Fibroblast of lung (primary cell): ENCODE results near the gene CAPZA3. TPM values are rescaled to one million over a fixed set of nuclear protein-coding genes. Genes with fewer than 3 reads are reported as not detected.
"Not testable (repeated sequence)": the region's sequence is repeated elsewhere in the genome, so short reads cannot be mapped to it uniquely, and the experiment has no call there.

Experiments used
- DNase-seq, 2 donors: peaks; one replicate each; pipeline versions ENCODE4 v3.0.0 to v3.0.0-alpha.2; 2010; ENCODE audit warnings: low read depth in 2 of 2
- H2AFZ ChIP-seq: 2 replicates; pipeline ENCODE4 v1.5.1; 2012; ENCODE audit warnings: low read length, control low read depth, inconsistent platforms
- H3K27ac ChIP-seq: 2 replicates; pipeline ENCODE4 v1.5.1; 2011; ENCODE audit warnings: low read length, control low read depth; ENCODE audit not compliant: insufficient read depth
- H3K27me3 ChIP-seq: 2 replicates; pipeline ENCODE4 v1.5.1; 2011; ENCODE audit warnings: mild to moderate bottlenecking, low read length; ENCODE audit not compliant: control insufficient read depth, insufficient read depth
- H3K36me3 ChIP-seq: 2 replicates; pipeline ENCODE4 v1.5.1; 2011; ENCODE audit warnings: low read length; ENCODE audit not compliant: control insufficient read depth, insufficient read depth
- H3K4me1 ChIP-seq: 2 replicates; pipeline ENCODE4 v1.5.1; 2011; ENCODE audit warnings: low read length; ENCODE audit not compliant: control insufficient read depth, insufficient read depth; ENCODE audit errors: extremely low read depth
- H3K4me2 ChIP-seq: 2 replicates; pipeline ENCODE4 v1.5.1; 2011; ENCODE audit warnings: low read length, control low read depth; ENCODE audit not compliant: insufficient read depth; ENCODE audit errors: extremely low read depth
- H3K4me3 ChIP-seq, 4 experiments: fragments of 200-600 bp in 1 of 4; sonication (generic) in 1 of 4; replicated peaks in 1 of 4; 2 replicates each; pipeline ENCODE4 v1.5.1; 2011 to 2016; ENCODE audit warnings: low read length in 4 of 4, low read depth in 3 of 4, mild to moderate bottlenecking in 3 of 4, control low read depth in 2 of 4, inconsistent platforms in 1 of 4, mixed read lengths in 1 of 4; ENCODE audit not compliant: insufficient read depth in 1 of 4; ENCODE audit errors: control extremely low read depth in 1 of 4
- H3K79me2 ChIP-seq: 2 replicates; pipeline ENCODE4 v1.5.1; 2012; ENCODE audit warnings: mild to moderate bottlenecking, low read length, inconsistent platforms; ENCODE audit not compliant: control insufficient read depth, insufficient read depth
- H3K9ac ChIP-seq: 2 replicates; pipeline ENCODE4 v1.5.1; 2011; ENCODE audit warnings: mild to moderate bottlenecking, low read length, control low read depth; ENCODE audit not compliant: insufficient read depth
- H3K9me3 ChIP-seq: 2 replicates; pipeline ENCODE4 v1.5.1; 2012; ENCODE audit warnings: low read depth, low read length; ENCODE audit not compliant: control insufficient read depth, insufficient read depth
- H4K20me1 ChIP-seq: 2 replicates; pipeline ENCODE4 v1.5.1; 2011; ENCODE audit warnings: low read length; ENCODE audit not compliant: control insufficient read depth, insufficient read depth; ENCODE audit errors: extremely low read depth
- EZH2 ChIP-seq: IDR thresholded peaks from 2 replicates; pipeline ENCODE4 v1.5.1; 2012; ENCODE audit warnings: low read length, control low read depth, mild to moderate bottlenecking; ENCODE audit errors: missing control alignments
- polyA plus RNA-seq, 2 donors: library from polyadenylated mRNA; depleted of rRNA in 1 of 2; stranded (reverse) in 1 of 2; unstranded in 1 of 2; fragments of >200 nt; gene quantifications; 2 replicates each; pipeline ENCODE4 v1.2.1, GENCODE V29; 2011 to 2012; ENCODE audit warnings: missing spikeins in 1 of 2
- total RNA-seq: library from RNA; depleted of rRNA; stranded (reverse); fragments of >200 nt; gene quantifications from 2 replicates; pipeline ENCODE4 v1.2.1, GENCODE V29; 2014
- TF ChIP-seq, protein P1 (sequence below), 2 donors: IDR thresholded peaks in 1 of 2; conservative IDR thresholded peaks in 1 of 2; 1 replicate in 1 of 2; 2 replicates in 1 of 2; pipeline ENCODE4 v1.5.1; 2011 to 2012; ENCODE audit warnings: low read length in 2 of 2, control low read depth in 1 of 2, inconsistent platforms in 1 of 2, low read depth in 1 of 2, mild to moderate bottlenecking in 1 of 2

The CAPZA3 gene
- total and polyA plus RNA-seq, 2 donors (not counting 1 experiment from before 2014, with no cell fraction given), result not detected

DNA sequence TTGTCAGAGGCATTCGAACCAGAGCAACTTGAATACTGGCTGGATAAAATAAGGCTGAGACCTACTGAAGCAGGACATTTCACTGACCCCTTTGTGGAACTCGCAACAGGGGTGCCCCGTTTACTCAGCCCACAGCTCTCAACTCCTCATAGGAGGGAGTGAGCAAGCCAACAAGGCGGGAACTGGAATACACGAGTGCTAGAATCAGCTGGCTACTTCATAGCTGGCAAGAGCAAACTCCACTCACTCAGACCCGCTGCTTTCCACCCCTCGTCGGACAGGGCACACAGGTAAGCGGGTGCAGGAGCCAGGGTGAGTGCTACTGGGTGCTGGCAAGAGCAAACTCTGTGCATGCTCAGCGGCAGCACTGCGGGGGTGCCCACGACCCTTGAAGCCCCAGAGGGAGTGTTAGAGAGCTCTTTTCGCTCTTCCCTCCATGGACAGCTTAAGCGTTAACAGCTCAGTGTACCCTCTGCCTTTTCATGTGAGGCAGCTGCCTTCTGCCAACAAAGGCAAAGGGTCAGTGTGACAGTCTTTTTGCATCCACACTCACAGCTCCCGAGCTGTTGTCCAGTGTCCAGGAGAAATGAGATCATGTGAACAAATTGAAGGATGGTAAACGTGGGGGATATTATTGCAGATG lies 15.7 kb downstream of the CAPZA3 start:
- Histone ChIP-seq H3K36me3 (no peaks in the 10 kb centered on the region), H3K27me3 (no peaks in the 10 kb centered on the region), H3K4me2 (no peak overlapping the region), H4K20me1 (no peaks in the 10 kb centered on the region), H3K4me1 (peaks cover 7% of the 10 kb centered on the region), H3K4me3 (no peak overlapping the region), H3K27ac (peak overlapping the region; percentile 33), H3K9me3 (no peaks in the 10 kb centered on the region), H2AFZ (no peak overlapping the region), H3K79me2 (no peaks in the 10 kb centered on the region), H3K9ac (no peak overlapping the region)
- DNase-seq, result peak; percentile 8 to 44
- no peak for TF ChIP-seq EZH2
- TF ChIP-seq, protein P1, sequence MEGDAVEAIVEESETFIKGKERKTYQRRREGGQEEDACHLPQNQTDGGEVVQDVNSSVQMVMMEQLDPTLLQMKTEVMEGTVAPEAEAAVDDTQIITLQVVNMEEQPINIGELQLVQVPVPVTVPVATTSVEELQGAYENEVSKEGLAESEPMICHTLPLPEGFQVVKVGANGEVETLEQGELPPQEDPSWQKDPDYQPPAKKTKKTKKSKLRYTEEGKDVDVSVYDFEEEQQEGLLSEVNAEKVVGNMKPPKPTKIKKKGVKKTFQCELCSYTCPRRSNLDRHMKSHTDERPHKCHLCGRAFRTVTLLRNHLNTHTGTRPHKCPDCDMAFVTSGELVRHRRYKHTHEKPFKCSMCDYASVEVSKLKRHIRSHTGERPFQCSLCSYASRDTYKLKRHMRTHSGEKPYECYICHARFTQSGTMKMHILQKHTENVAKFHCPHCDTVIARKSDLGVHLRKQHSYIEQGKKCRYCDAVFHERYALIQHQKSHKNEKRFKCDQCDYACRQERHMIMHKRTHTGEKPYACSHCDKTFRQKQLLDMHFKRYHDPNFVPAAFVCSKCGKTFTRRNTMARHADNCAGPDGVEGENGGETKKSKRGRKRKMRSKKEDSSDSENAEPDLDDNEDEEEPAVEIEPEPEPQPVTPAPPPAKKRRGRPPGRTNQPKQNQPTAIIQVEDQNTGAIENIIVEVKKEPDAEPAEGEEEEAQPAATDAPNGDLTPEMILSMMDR (conservative IDR thresholded peaks at IDR 0.05 in 1 of 2, IDR thresholded peaks at IDR 0.05 in 1 of 2; ENCODE audit: low read depth in 1 of 2, low read length in 2 of 2), result no peak

DNA sequence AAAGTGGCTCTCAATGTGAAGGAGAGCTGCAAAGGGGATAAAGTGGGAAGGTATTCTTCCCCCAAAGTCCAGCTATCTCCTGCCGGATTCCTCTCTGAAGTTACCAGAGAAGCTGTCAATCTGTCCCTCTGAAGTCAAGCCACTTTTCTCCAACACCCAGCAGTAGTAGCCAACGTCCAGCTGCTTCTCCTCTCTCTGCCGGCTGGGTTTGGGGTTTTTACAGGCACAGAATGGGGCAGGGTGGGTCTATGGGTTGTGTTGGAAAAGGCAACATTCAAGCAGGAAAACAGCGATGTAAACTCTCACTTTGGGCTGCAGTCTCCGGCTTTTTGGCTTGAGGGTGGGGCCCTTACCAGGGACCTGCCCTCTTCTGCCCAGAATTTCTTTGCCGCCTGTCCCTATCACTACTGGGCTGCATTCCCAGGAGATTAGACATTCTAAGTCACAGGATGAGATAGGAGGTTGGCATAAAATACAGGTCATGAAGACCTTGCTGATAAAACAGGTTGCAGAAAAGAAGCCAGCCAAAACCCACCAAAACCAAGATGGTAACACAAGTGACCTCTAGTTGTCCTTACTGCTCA lies 16.3 kb downstream of the CAPZA3 start:
- Histone ChIP-seq H4K20me1 (no peaks in the 10 kb centered on the region), H3K4me1 (peaks cover 5% of the 10 kb centered on the region), H3K27me3 (no peaks in the 10 kb centered on the region), H3K36me3 (no peaks in the 10 kb centered on the region), H3K9me3 (no peaks in the 10 kb centered on the region), H3K27ac (no peak overlapping the region), H3K4me2 (no peak overlapping the region), H3K79me2 (no peaks in the 10 kb centered on the region), H3K4me3 (no peak overlapping the region), H2AFZ (no peak overlapping the region), H3K9ac (no peak overlapping the region)
- no peak for DNase-seq
- TF ChIP-seq EZH2, result no peak
- TF ChIP-seq, protein P1 (conservative IDR thresholded peaks at IDR 0.05 in 1 of 2, IDR thresholded peaks at IDR 0.05 in 1 of 2; ENCODE audit: low read depth in 1 of 2, low read length in 2 of 2), result no peak

- Histone ChIP-seq H3K27me3 (no peaks in the 10 kb centered on the region), H3K27ac (no peak overlapping the region), H4K20me1 (no peaks in the 10 kb centered on the region), H3K9me3 (no peaks in the 10 kb centered on the region), H2AFZ (no peak overlapping the region), H3K9ac (no peak overlapping the region), H3K4me1 (peaks cover 5% of the 10 kb centered on the region), H3K4me2 (no peak overlapping the region), H3K79me2 (no peaks in the 10 kb centered on the region), H3K4me3 (no peak overlapping the region), H3K36me3 (no peaks in the 10 kb centered on the region)
- no peak for TF ChIP-seq EZH2
- TF ChIP-seq, protein P1 (conservative IDR thresholded peaks at IDR 0.05 in 1 of 2, IDR thresholded peaks at IDR 0.05 in 1 of 2; ENCODE audit: low read depth in 1 of 2, low read length in 2 of 2), result no peak
- DNase-seq, result no peak
These were observed 17.4 kb downstream of the CAPZA3 start for GRCh38 chr12:18755341-18755740.

GRCh38 chr12:18766479-18766878 lies 28.6 kb downstream of the CAPZA3 start:
- not testable (repeated sequence) for H3K4me1 ChIP-seq, H3K36me3 ChIP-seq, H3K9me3 ChIP-seq, H2AFZ ChIP-seq, H4K20me1 ChIP-seq, DNase-seq, H3K4me2 ChIP-seq, H3K4me3 ChIP-seq, H3K27me3 ChIP-seq, H3K27ac ChIP-seq, H3K79me2 ChIP-seq, H3K9ac ChIP-seq
